Activated B cell treated with CpG ODN at 0.5 μM for 24 hours (primary cell): ENCODE results near the gene C16orf90. TPM values are rescaled to one million over a fixed set of nuclear protein-coding genes. Genes with fewer than 3 reads are reported as not detected.

Experiments used
- ATAC-seq: fragments of 200-7000 bp; cut with Tn5 transposase; one replicate; pipeline ENCODE4 v1.10.0; 2021; ENCODE audit warnings: low read depth, mild to moderate bottlenecking, moderate library complexity
- CTCF ChIA-PET: fragments of 350-600 bp; sonication (Branson Sonifier 250); formaldehyde crosslinking; loops from one replicate; lab custom pipeline; 2021; ENCODE audit warnings: antibody characterized with exemption; lab: Charles Lee
- POLR2A ChIA-PET: fragments of 350-600 bp; sonication (Branson Sonifier 250); formaldehyde crosslinking; loops from one replicate; lab custom pipeline; 2021; ENCODE audit warnings: antibody characterized with exemption; lab: Charles Lee
- DNase-seq: peaks from one replicate; pipeline ENCODE4 v3.0.0; 2022
- H3K27ac Mint-ChIP-seq: one replicate; pipeline ENCODE4 v1.8.0; 2020; ENCODE audit warnings: mixed read lengths
- H3K27me3 Mint-ChIP-seq: one replicate; pipeline ENCODE4 v1.8.0; 2021; ENCODE audit warnings: mixed read lengths
- H3K36me3 Mint-ChIP-seq: one replicate; pipeline ENCODE4 v1.8.0; 2021; ENCODE audit warnings: low read depth, mixed read lengths
- H3K4me1 Mint-ChIP-seq: one replicate; pipeline ENCODE4 v1.8.0; 2021; ENCODE audit warnings: mixed read lengths
- H3K4me3 Mint-ChIP-seq: one replicate; pipeline ENCODE4 v1.8.0; 2020; ENCODE audit warnings: mild to moderate bottlenecking, mixed read lengths
- H3K9me3 Mint-ChIP-seq: one replicate; pipeline ENCODE4 v1.8.0; 2020; ENCODE audit warnings: mixed read lengths
- intact Hi-C: fragments of 100-400 bp; cut with micrococcal nuclease; formaldehyde crosslinking; loops from one replicate; pipeline ENCODE4 v1.15.1; 2024
- total RNA-seq: library from RNA; stranded (reverse); gene quantifications from 2 replicates; pipeline ENCODE4 v1.2.3, GENCODE V29; 2022
- TF ChIP-seq, protein P1 (sequence below): fragments of 200-600 bp; IDR thresholded peaks from one replicate; pipeline ENCODE4 v1.8.0; 2022; ENCODE audit warnings: antibody characterized with exemption, mild to moderate bottlenecking

The C16orf90 gene
- total RNA-seq, 1 donor from 2014 or later, result not detected

DNA sequence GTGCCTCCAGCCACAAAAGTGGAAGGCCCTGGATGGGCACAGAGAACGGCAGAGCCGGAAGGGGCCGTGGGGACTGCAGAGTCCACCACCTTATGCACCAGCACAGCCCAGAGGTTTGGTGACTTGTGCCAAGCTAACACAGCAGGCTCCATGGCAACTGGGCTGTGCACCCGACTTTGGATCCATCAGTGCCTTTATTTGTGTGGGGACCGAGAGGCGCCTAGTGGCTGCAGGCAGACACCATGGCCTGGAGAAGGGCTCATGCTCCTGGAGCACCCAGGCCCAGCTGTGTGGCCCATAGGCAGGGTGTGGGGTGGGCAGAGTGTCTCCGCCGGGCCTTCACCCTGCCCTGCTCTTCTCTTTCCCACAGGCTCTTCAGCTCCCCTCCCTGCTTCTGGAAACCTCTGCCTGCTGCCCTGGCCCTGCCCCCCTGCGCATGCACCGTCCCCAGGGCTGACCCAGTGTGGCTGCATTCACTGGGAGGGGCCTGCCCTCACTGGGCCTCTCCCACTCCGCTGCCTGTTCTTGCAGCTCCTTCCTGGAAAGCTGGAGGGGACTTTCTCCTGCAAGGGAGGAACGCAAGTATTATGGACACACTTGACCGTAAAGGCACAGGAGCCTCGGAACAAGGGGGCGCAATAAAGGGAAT lies 10.1 kb downstream of the C16orf90 start:
- no peak for ATAC-seq

DNA sequence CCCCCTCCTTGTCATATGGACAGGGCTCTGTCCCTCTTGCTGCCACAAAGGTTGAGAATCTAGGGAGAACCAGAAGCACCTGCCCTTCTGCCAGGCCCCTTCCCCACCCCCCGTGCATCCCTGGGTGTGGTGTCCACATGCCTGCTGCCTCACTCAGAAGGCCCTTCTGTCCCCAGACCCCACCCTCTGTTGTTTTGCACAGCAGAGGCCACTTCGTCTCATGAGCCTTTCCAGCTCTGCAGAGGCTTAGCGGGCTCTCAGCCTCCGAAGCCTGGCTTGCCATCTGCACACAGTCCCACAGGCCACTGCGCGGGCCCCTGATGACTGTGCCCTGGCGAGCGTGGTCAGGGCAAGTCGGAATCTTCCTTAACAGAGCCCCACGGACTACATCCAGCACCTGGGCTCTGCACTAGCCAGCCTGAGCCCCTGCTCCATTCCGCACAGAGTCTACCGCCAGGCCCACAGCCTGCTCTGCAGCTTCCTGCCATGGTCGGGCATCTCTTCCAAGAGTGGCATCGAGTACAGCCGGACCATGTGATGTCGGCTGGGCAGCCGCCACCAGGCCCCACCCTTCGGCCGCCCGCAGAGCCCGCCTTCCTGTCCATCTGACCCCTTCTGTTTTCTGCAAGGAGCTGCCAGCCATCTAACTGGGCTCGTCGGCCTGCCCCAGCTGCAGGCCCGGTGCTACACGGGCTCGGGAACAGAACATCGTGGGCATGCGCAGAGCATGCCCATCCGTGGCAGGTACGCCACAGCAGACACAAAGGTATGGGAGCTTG lies 10.8 kb downstream of the C16orf90 start:
- H3K27ac Mint-ChIP-seq, result no peak overlapping the region
- ChIA-PET CTCF (no interaction called here), POLR2A (no interaction called here)
- no peak overlapping the region for H3K4me3 Mint-ChIP-seq
- DNase-seq, result no peak
- H3K27me3 Mint-ChIP-seq, result no peaks in the 10 kb centered on the region
- H3K4me1 Mint-ChIP-seq, result no peaks in the 10 kb centered on the region
- peaks cover 70% of the 10 kb centered on the region for H3K36me3 Mint-ChIP-seq
- intact Hi-C loops, result no loop called here
- H3K9me3 Mint-ChIP-seq, result no peaks in the 10 kb centered on the region
- TF ChIP-seq, protein P1, sequence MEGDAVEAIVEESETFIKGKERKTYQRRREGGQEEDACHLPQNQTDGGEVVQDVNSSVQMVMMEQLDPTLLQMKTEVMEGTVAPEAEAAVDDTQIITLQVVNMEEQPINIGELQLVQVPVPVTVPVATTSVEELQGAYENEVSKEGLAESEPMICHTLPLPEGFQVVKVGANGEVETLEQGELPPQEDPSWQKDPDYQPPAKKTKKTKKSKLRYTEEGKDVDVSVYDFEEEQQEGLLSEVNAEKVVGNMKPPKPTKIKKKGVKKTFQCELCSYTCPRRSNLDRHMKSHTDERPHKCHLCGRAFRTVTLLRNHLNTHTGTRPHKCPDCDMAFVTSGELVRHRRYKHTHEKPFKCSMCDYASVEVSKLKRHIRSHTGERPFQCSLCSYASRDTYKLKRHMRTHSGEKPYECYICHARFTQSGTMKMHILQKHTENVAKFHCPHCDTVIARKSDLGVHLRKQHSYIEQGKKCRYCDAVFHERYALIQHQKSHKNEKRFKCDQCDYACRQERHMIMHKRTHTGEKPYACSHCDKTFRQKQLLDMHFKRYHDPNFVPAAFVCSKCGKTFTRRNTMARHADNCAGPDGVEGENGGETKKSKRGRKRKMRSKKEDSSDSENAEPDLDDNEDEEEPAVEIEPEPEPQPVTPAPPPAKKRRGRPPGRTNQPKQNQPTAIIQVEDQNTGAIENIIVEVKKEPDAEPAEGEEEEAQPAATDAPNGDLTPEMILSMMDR, result no peak
- ATAC-seq, result no peak

More for the DNA sequence above, 10.1 kb downstream of the C16orf90 start:
- H3K27ac Mint-ChIP-seq, result no peak overlapping the region
- POLR2A ChIA-PET, result no interaction called here
- intact Hi-C loops, result no loop called here
- CTCF ChIA-PET, result no interaction called here
- H3K9me3 Mint-ChIP-seq, result no peaks in the 10 kb centered on the region
- no peak for DNase-seq
- H3K4me1 Mint-ChIP-seq, result no peaks in the 10 kb centered on the region
- no peak overlapping the region for H3K4me3 Mint-ChIP-seq
- H3K27me3 Mint-ChIP-seq, result no peaks in the 10 kb centered on the region
- peaks cover 63% of the 10 kb centered on the region for H3K36me3 Mint-ChIP-seq
- TF ChIP-seq, protein P1, result no peak

DNA sequence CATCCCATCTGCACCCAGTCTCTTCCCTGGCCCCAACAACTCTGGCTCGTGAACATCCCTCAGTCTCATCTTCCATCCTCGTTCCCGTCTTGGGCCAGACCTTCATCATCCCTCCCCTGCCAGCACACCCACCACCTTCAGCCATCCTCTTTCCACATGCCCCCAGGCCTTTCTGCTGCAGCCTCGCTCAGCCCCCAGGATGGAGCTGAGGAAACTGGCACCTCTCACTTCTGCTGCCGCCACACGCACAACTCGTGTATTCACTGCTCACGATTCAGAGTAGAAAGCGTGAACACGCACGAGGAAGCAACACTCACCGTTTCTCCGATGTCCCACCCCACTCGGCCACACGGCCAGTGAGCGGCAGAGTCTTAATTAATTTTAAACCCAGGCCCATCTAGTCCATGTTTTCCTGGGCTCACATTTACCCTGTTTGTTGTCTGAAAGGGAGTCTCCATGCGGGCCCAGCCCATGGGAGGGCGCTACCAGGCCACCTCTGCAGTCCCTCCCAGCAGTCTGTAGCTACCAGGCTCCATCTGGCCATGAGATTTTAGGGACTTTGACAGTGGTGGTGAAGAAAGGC lies 12.5 kb downstream of the C16orf90 start:
- Mint-ChIP-seq H3K36me3 (peaks cover 81% of the 10 kb centered on the region), H3K9me3 (no peaks in the 10 kb centered on the region), H3K4me1 (no peaks in the 10 kb centered on the region), H3K27me3 (no peaks in the 10 kb centered on the region), H3K4me3 (no peak overlapping the region), H3K27ac (no peak overlapping the region)
- POLR2A ChIA-PET, result no interaction called here
- ATAC-seq (no peak), DNase-seq (no peak)
- TF ChIP-seq, protein P1, result no peak
- intact Hi-C loops, result no loop called here
- CTCF ChIA-PET, result no interaction called here

DNA sequence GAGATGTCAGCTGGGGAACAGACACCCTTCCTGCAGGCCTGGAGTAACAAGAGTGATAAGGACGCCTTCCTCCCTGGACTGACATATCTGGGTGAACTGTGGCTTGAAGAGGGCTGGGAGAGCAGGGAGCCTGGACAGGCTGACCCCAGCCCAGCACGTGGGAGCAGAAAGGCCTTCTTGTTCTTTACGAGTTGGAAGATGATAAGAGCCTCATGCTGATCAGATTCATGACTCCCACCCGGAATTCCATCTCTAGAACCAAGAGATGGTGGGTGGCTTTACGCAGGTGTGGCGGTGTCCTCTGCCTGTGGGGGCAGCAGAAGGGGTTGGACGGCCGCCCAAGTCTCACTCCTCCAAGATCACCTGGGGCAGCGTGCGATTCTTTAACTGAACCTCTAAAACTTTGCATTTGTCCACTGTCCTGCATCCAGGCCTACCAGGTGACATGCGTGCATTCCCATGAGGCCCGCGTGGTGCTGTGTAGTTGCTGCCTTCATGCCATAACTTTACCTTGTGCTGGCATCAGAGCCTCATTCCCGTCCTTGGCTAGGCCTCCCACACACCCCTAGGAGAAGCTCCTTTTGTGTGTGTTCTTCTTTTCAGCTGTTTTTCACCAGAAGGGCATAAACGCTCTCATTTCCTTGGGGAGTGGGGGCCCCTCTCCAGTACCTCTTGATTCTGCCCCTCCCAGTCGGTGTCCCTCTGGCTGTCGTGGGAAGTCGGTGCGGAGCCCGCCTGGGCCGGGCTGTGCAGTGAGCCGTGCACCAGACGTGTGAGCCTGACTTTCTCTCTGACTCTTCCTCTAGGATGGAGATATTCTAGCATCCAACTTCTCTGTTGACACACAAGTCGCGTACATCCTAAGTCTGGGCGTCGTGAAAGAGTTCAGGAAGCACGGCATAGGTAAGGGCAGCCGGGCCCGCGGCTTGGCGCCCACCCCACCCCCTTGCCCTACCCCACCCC lies 13.3 kb downstream of the C16orf90 start:
- Mint-ChIP-seq H3K4me3 (no peak overlapping the region), H3K27me3 (no peaks in the 10 kb centered on the region), H3K36me3 (peaks cover 77% of the 10 kb centered on the region), H3K4me1 (no peaks in the 10 kb centered on the region), H3K27ac (no peak overlapping the region), H3K9me3 (no peaks in the 10 kb centered on the region)
- ATAC-seq (no peak), DNase-seq (no peak)
- intact Hi-C loops, result no loop called here
- ChIA-PET CTCF (no interaction called here), POLR2A (no interaction called here)
- TF ChIP-seq, protein P1, result no peak
